HCT116 (cell line): Measurements from ENCODE around the gene MRGPRE. TPM values are rescaled to one million over a fixed set of nuclear protein-coding genes. Genes with fewer than 3 reads are reported as not detected.

ENCODE experiments used
- ATAC-seq: fragments of 200-7000 bp; cut with Tn5 transposase; 2 replicates; pipeline ENCODE4 v1.9.1; 2020; ENCODE audit warnings: mild to moderate bottlenecking, moderate library complexity
- BruUV-seq: library from RNA; stranded (reverse); fragments of 400-500 nt; replicated peaks from 2 replicates; lab custom pipeline; 2021; lab: Mats Ljungman, UMichigan
- CTCF ChIA-PET: fragments of 300-600 bp; sonication (Branson Sonifier 250); formaldehyde crosslinking; loops from one replicate; lab custom pipeline; 2021; ENCODE audit warnings: antibody characterized with exemption; lab: Charles Lee
- POLR2A ChIA-PET: fragments of 300-600, 350-600 bp; sonication (Branson Sonifier 250); formaldehyde crosslinking; loops from one replicate; lab custom pipeline; 2021; ENCODE audit warnings: antibody characterized with exemption; lab: Charles Lee
- RAD21 ChIA-PET, 2 experiments: fragments of 300-600 bp; sonication (Branson Sonifier 250); formaldehyde crosslinking; loops; one replicate each; lab custom pipeline; 2023; ENCODE audit warnings: low total read pairs in 2 of 2; ENCODE audit not compliant: uncharacterized antibody in 2 of 2, unreplicated experiment in 2 of 2, low non-redundant PET in 1 of 2; lab: Charles Lee
- DNase-seq: peaks from one replicate; pipeline ENCODE4 v3.0.0-alpha.2; 2010; ENCODE audit warnings: low read depth, low spot score
- H2AFZ ChIP-seq: fragments of 200-600 bp; shearing (Covaris generic), sonication (generic); 2 replicates; pipeline ENCODE4 v1.6.1; 2017; ENCODE audit warnings: low read depth, mixed run types, mixed read lengths, antibody characterized with exemption, low read length; ENCODE audit not compliant: poor library complexity, severe bottlenecking
- H3K27ac ChIP-seq: 2 replicates; pipeline ENCODE4 v1.5.1; 2012; ENCODE audit warnings: low read depth, low read length
- H3K27me3 ChIP-seq: fragments of 200-600 bp; sonication (generic); 2 replicates; pipeline ENCODE4 v1.6.1; 2016; ENCODE audit warnings: mixed run types, low read length, mixed read lengths; ENCODE audit not compliant: insufficient read depth
- H3K36me3 ChIP-seq, 2 experiments: fragments of 200-500 bp in 1 of 2; fragments of 200-600 bp in 1 of 2; sonication (Bioruptor generic) in 1 of 2; sonication (generic) in 1 of 2; 2 replicates each; pipeline versions ENCODE4 v1.5.1 to v1.6.1; 2014 to 2016; ENCODE audit warnings: low read length in 2 of 2, inconsistent platforms in 1 of 2, mixed read lengths in 1 of 2, mixed run types in 1 of 2; ENCODE audit not compliant: insufficient read depth in 2 of 2, control insufficient read depth in 1 of 2
- H3K4me1 ChIP-seq, 2 experiments: fragments of 200-600 bp in 1 of 2; sonication (generic) in 1 of 2; 2 replicates each; pipeline versions ENCODE4 v1.5.1 to v1.6.1; 2012 to 2017; ENCODE audit warnings: low read length in 2 of 2, inconsistent platforms in 1 of 2, mild to moderate bottlenecking in 1 of 2, mixed read lengths in 1 of 2, mixed run types in 1 of 2, moderate library complexity in 1 of 2; ENCODE audit not compliant: insufficient read depth in 2 of 2, control insufficient read depth in 1 of 2
- H3K4me2 ChIP-seq: fragments of 200-600 bp; sonication (generic); 2 replicates; pipeline ENCODE4 v1.6.1; 2017; ENCODE audit warnings: mixed run types, low read length, mixed read lengths
- H3K4me3 ChIP-seq, 2 experiments: fragments of 200-600 bp in 1 of 2; sonication (generic) in 1 of 2; replicated peaks in 1 of 2; 2 replicates each; pipeline ENCODE4 v1.5.1; 2011 to 2016; ENCODE audit warnings: low read length in 2 of 2, control low read depth in 1 of 2, low read depth in 1 of 2, mild to moderate bottlenecking in 1 of 2, mixed read lengths in 1 of 2, mixed run types in 1 of 2
- H3K79me2 ChIP-seq: fragments of 200-600 bp; sonication (generic); 2 replicates; pipeline ENCODE4 v1.6.1; 2017; ENCODE audit warnings: mild to moderate bottlenecking, mixed run types, low read length, moderate library complexity, mixed read lengths; ENCODE audit not compliant: insufficient read depth
- H3K9ac ChIP-seq: fragments of 200-600 bp; sonication (generic); 2 replicates; pipeline ENCODE4 v1.6.1; 2016; ENCODE audit warnings: low read length, mixed read lengths
- H3K9me2 ChIP-seq: fragments of 200-600 bp; sonication (generic), shearing (Covaris generic); 2 replicates; pipeline ENCODE4 v1.6.1; 2017; ENCODE audit warnings: mixed run types, mild to moderate bottlenecking, moderate library complexity; ENCODE audit not compliant: insufficient read depth
- H3K9me3 ChIP-seq, 2 experiments: fragments of 200-500 bp in 1 of 2; fragments of 200-600 bp in 1 of 2; sonication (Bioruptor generic) in 1 of 2; sonication (generic) in 1 of 2; 2 replicates each; pipeline ENCODE4 v1.6.1; 2014 to 2017; ENCODE audit warnings: low read length in 2 of 2, mixed read lengths in 2 of 2, inconsistent platforms in 1 of 2, low read depth in 1 of 2, mild to moderate bottlenecking in 1 of 2, mixed run types in 1 of 2, moderate library complexity in 1 of 2; ENCODE audit not compliant: control insufficient read depth in 1 of 2, insufficient read depth in 1 of 2
- H4K20me1 ChIP-seq: fragments of 200-600 bp; sonication (generic), shearing (Covaris generic); 2 replicates; pipeline ENCODE4 v1.6.1; 2017; ENCODE audit warnings: mixed run types, mild to moderate bottlenecking, moderate library complexity; ENCODE audit not compliant: insufficient read depth
- ELF1 ChIP-seq: IDR thresholded peaks from 2 replicates; pipeline ENCODE4 v1.6.1; 2012; ENCODE audit warnings: low read depth, borderline replicate concordance
- EZH2 ChIP-seq: fragments of 200-600 bp; sonication (generic); IDR thresholded peaks from 2 replicates; pipeline ENCODE4 v1.6.1; 2017; ENCODE audit warnings: antibody characterized with exemption, mixed run types
- EZH2phosphoT487 ChIP-seq: fragments of 200-600 bp; IDR thresholded peaks from 2 replicates; pipeline ENCODE4 v1.6.1; 2018; ENCODE audit warnings: antibody characterized with exemption, borderline replicate concordance
- FOSL1 ChIP-seq: IDR thresholded peaks from 2 replicates; pipeline ENCODE4 v1.6.1; 2012; ENCODE audit warnings: low read depth
- JUND ChIP-seq: IDR thresholded peaks from 2 replicates; pipeline ENCODE4 v1.6.1; 2012
- TCF7L2 ChIP-seq: IDR thresholded peaks from 2 replicates; pipeline ENCODE4 v1.7.0; 2011; ENCODE audit warnings: borderline replicate concordance, inconsistent platforms; ENCODE audit not compliant: insufficient read depth, insufficient read length; ENCODE audit errors: extremely low read depth
- ZFX ChIP-seq: fragments of 450-650 bp; IDR thresholded peaks from 2 replicates; pipeline ENCODE4 v1.6.1; 2017
- ZNF274 ChIP-seq: fragments of 200-500 bp; sonication (Bioruptor generic); IDR thresholded peaks from 2 replicates; pipeline ENCODE4 v1.6.1; 2014; ENCODE audit warnings: mild to moderate bottlenecking, low read depth, low read length, inconsistent platforms
- intact Hi-C: fragments of 100-400 bp; cut with micrococcal nuclease; formaldehyde crosslinking; loops from 2 replicates; pipeline ENCODE4 v1.10.0; 2022
- total RNA-seq: library from RNA; stranded (reverse); gene quantifications from one replicate; pipeline ENCODE4 v1.2.1, GENCODE V29; 2021; ENCODE audit not compliant: unreplicated experiment
- TF ChIP-seq, protein P1 (sequence below): IDR thresholded peaks from 2 replicates; pipeline ENCODE4 v1.6.1; 2012

Gene MRGPRE
- total RNA-seq, 1 experiment from 2014 or later = not detected

DNA sequence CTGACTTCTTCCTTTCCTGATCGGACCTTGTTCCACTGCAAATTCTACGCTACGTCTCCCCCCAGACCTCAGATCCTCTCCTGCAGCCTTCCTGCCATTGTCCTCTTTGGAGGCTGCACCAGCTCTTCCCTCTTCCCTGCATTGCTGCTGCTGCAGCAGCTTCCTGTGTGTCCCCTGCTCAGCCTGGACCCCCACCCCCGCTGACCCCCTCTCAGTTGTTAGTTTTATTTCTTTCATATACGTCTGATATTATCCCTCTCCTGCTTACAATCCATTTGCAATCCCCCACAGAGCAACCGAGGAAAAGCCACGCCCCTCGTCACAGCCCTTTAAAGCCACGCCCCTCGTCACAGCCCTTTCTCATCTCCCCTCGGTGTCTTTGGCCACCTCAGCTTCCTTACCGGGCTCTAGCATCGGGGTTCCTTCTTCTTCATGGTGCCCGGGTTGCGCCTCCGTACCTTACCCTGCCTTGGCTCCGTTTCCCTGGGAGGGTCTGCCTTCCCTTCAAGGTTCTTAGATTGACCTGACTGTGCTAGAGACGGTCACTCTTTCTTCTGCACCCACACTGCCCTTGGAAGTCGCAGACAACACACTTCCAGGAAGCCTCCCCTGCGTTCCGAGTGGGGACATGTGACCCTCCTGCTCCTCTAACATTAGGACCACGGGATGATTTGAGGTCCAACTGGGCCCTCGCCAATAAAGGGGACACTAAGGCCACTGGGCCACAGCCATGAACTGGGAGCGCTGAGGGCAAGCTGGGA is 18.4 kb downstream of the MRGPRE start (continued):
- no peak for TF ChIP-seq ZNF274
- TF ChIP-seq, protein P1, sequence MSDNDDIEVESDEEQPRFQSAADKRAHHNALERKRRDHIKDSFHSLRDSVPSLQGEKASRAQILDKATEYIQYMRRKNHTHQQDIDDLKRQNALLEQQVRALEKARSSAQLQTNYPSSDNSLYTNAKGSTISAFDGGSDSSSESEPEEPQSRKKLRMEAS = no peak
- no peak for TF ChIP-seq EZH2phosphoT487
- no peak for TF ChIP-seq JUND
- no peak for TF ChIP-seq FOSL1
- no peak for TF ChIP-seq EZH2
- no peak for TF ChIP-seq ELF1

DNA sequence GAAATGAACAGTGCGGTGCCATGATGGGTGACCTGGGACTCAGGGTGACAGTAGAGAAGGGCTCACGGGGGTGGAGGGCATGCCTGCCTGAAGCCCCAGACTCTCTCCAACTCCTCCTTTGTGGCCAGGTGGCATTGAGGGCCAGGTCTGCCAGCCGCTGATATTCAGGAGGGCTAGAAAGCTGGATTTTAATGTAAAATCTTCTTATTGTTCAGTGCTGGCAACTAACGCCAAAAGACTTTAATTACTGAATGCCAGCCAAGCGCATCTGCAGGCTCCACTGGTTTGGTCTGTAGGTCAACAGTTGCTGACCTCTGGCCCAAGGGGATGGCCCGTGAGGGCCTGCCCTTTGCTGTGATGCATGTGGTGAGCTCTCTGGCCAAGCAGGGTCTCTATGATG is 23.9 kb downstream of the MRGPRE start:
- ChIA-PET CTCF (interaction anchor here (1.6 kb wide), 1 partner anchor 13 kb away, joined by 3 read pairs; no protein-coding TSS in a partner anchor), RAD21 (interaction anchor here in 1 of 2 experiments (0.6 kb wide), 1 partner anchor 143 kb away, joined by 3 read pairs; no protein-coding TSS in a partner anchor)
- no TSS peak for BruUV-seq
- Histone ChIP-seq H2AFZ (no peak overlapping the region), H3K4me3 (no peak overlapping the region)
- TF ChIP-seq TCF7L2 (no peak), ZFX (no peak)
- TF ChIP-seq, all 23 proteins: peak for 0
- Histone ChIP-seq H3K27me3 (no peaks in the 10 kb centered on the region; the same call in 1 of the 2 replicates), H3K9me2 (no peaks in the 10 kb centered on the region), H3K27ac (no peak overlapping the region), H4K20me1 (no peaks in the 10 kb centered on the region), H3K4me1 (no peaks in the 10 kb centered on the region), H3K9ac (no peak overlapping the region), H3K4me2 (no peak overlapping the region), H3K36me3 (no peaks in the 10 kb centered on the region), H3K9me3 (no peaks in the 10 kb centered on the region), H3K79me2 (no peaks in the 10 kb centered on the region)
- intact Hi-C loops = no loop called here
- no peak for ATAC-seq
- no peak for DNase-seq
- POLR2A ChIA-PET = no interaction called here
